Karpas-422 (cell line): ENCODE results near the gene IL21. TPM values are rescaled to one million over a fixed set of nuclear protein-coding genes. Genes with fewer than 3 reads are reported as not detected.

Experiments used
- DNase-seq: peaks from one replicate; pipeline ENCODE4 v3.0.0-alpha.2; 2015
- H2AFZ ChIP-seq: fragments of 200-600 bp; sonication (generic); 2 replicates; pipeline ENCODE4 v1.6.1; 2014; ENCODE audit warnings: antibody characterized with exemption, low read length, mixed read lengths
- H3K27ac ChIP-seq: fragments of 200-600 bp; sonication (generic); 2 replicates; pipeline ENCODE4 v1.5.1; 2014; ENCODE audit warnings: mild to moderate bottlenecking, low read length, moderate library complexity
- H3K27me3 ChIP-seq: fragments of 200-600 bp; sonication (generic); 2 replicates; pipeline ENCODE4 v1.6.1; 2014; ENCODE audit warnings: low read length, mixed read lengths
- H3K36me3 ChIP-seq: fragments of 200-600 bp; sonication (generic); 2 replicates; pipeline ENCODE4 v1.6.1; 2014; ENCODE audit warnings: low read length, mixed read lengths; ENCODE audit not compliant: insufficient read depth
- H3K4me1 ChIP-seq: fragments of 200-600 bp; sonication (generic); 2 replicates; pipeline ENCODE4 v1.6.1; 2014; ENCODE audit warnings: mild to moderate bottlenecking, low read length, mixed read lengths
- H3K4me2 ChIP-seq: fragments of 200-600 bp; sonication (generic); 2 replicates; pipeline ENCODE4 v1.6.1; 2014; ENCODE audit warnings: low read length, low read depth, mild to moderate bottlenecking; ENCODE audit not compliant: poor library complexity, severe bottlenecking
- H3K4me3 ChIP-seq: fragments of 200-600 bp; sonication (generic); 2 replicates; pipeline ENCODE4 v1.5.1; 2014; ENCODE audit warnings: mild to moderate bottlenecking, antibody characterized with exemption, low read length, mixed read lengths
- H3K79me2 ChIP-seq: fragments of 200-600 bp; sonication (generic); 2 replicates; pipeline ENCODE4 v1.6.1; 2014; ENCODE audit warnings: mild to moderate bottlenecking, low read length, mixed read lengths
- H3K9ac ChIP-seq: fragments of 200-600 bp; sonication (generic); 2 replicates; pipeline ENCODE4 v1.6.0; 2014; ENCODE audit warnings: low read length
- H3K9me2 ChIP-seq: fragments of 200-600 bp; sonication (generic), shearing (Covaris generic); replicated peaks from 2 replicates; pipeline ENCODE4 v1.6.0; 2014; ENCODE audit warnings: mild to moderate bottlenecking, low read length, moderate library complexity; ENCODE audit not compliant: insufficient read depth
- H3K9me3 ChIP-seq: fragments of 300-700, 200-600 bp; sonication (generic); 2 replicates; pipeline ENCODE4 v1.6.1; 2014; ENCODE audit warnings: low read length, mixed read lengths
- H4K20me1 ChIP-seq: fragments of 200-600 bp; sonication (generic); 2 replicates; pipeline ENCODE4 v1.6.1; 2014; ENCODE audit warnings: mild to moderate bottlenecking, antibody characterized with exemption, low read length, low read depth; ENCODE audit not compliant: insufficient read depth
- total RNA-seq: library from RNA; depleted of rRNA; stranded (reverse); fragments of >200 nt; shearing (Covaris generic); gene quantifications from 2 replicates; pipeline ENCODE4 v1.2.3, GENCODE V29; 2014; ENCODE audit warnings: low replicate concordance; rRNA removed

Gene IL21
- total RNA-seq, result not detected in 2 replicates

- no peaks in the 10 kb centered on the region for H3K9me2 ChIP-seq
- no peaks in the 10 kb centered on the region for H3K36me3 ChIP-seq
- no peaks in the 10 kb centered on the region for H3K79me2 ChIP-seq
- H2AFZ ChIP-seq, result no peak within 1 kb of the TSS
- no peak within 1 kb of the TSS for H3K27ac ChIP-seq
- DNase-seq, result no peak
- H3K4me2 ChIP-seq, result no peak within 1 kb of the TSS
- H3K4me3 ChIP-seq, result no peak within 1 kb of the TSS
- H3K9ac ChIP-seq, result no peak within 1 kb of the TSS
- no peaks in the 10 kb centered on the region for H4K20me1 ChIP-seq
- no peaks in the 10 kb centered on the region for H3K27me3 ChIP-seq
- H3K4me1 ChIP-seq, result no peaks in the 10 kb centered on the region; the same call in 1 of the 2 replicates
- H3K9me3 ChIP-seq, result no peaks in the 10 kb centered on the region
These were observed at the start of gene IL21 for GRCh38 chr4:122621016-122621507. IL21 (minus strand) TSS chr4:122621066; CDS start chr4:122621011, 55 bp downstream.

GRCh38 chr4:122669911-122670738 is 49.3 kb upstream of the IL21 start:
- no peak overlapping the region for H3K27ac ChIP-seq
- no peak overlapping the region for H2AFZ ChIP-seq
- no peaks in the 10 kb centered on the region for H3K27me3 ChIP-seq
- H3K9ac ChIP-seq, result no peak overlapping the region
- no peaks in the 10 kb centered on the region for H3K36me3 ChIP-seq
- no peak overlapping the region for H3K4me2 ChIP-seq
- H3K79me2 ChIP-seq, result no peaks in the 10 kb centered on the region
- DNase-seq, result no peak
- H3K4me1 ChIP-seq, result no peaks in the 10 kb centered on the region
- no peaks in the 10 kb centered on the region for H4K20me1 ChIP-seq
- no peak overlapping the region for H3K4me3 ChIP-seq
- no peaks in the 10 kb centered on the region for H3K9me3 ChIP-seq
- no peaks in the 10 kb centered on the region for H3K9me2 ChIP-seq

GRCh38 chr4:122668241-122668640 is 47.4 kb upstream of the IL21 start:
- Histone ChIP-seq H3K9me3 (no peaks in the 10 kb centered on the region), H3K36me3 (no peaks in the 10 kb centered on the region), H3K27ac (no peak overlapping the region), H2AFZ (no peak overlapping the region), H3K27me3 (no peaks in the 10 kb centered on the region), H3K9ac (no peak overlapping the region), H3K4me2 (no peak overlapping the region), H3K9me2 (no peaks in the 10 kb centered on the region), H3K4me1 (no peaks in the 10 kb centered on the region), H3K79me2 (no peaks in the 10 kb centered on the region), H3K4me3 (no peak overlapping the region), H4K20me1 (no peaks in the 10 kb centered on the region)
- no peak for DNase-seq

- Histone ChIP-seq H3K4me3 (no peak overlapping the region), H3K9me2 (no peaks in the 10 kb centered on the region), H3K36me3 (no peaks in the 10 kb centered on the region), H3K79me2 (no peaks in the 10 kb centered on the region), H4K20me1 (no peaks in the 10 kb centered on the region), H3K27ac (no peak overlapping the region), H3K27me3 (no peaks in the 10 kb centered on the region), H3K4me2 (no peak overlapping the region), H3K9me3 (no peaks in the 10 kb centered on the region), H3K9ac (no peak overlapping the region), H2AFZ (no peak overlapping the region), H3K4me1 (no peaks in the 10 kb centered on the region)
- DNase-seq, result no peak
These were observed 45.8 kb upstream of the IL21 start for GRCh38 chr4:122666527-122667245.

- Histone ChIP-seq H3K4me3 (no peak overlapping the region), H4K20me1 (no peaks in the 10 kb centered on the region), H2AFZ (no peak overlapping the region), H3K9me2 (no peaks in the 10 kb centered on the region), H3K4me2 (no peak overlapping the region), H3K9ac (no peak overlapping the region), H3K27me3 (no peaks in the 10 kb centered on the region), H3K27ac (no peak overlapping the region), H3K4me1 (no peaks in the 10 kb centered on the region), H3K9me3 (no peaks in the 10 kb centered on the region), H3K36me3 (no peaks in the 10 kb centered on the region), H3K79me2 (no peaks in the 10 kb centered on the region)
- DNase-seq, result no peak
These were observed 44.5 kb upstream of the IL21 start for GRCh38 chr4:122665161-122665929.

GRCh38 chr4:122663814-122664610 is 43.1 kb upstream of the IL21 start:
- Histone ChIP-seq H4K20me1 (no peaks in the 10 kb centered on the region), H3K27me3 (no peaks in the 10 kb centered on the region), H3K4me2 (no peak overlapping the region), H3K9ac (no peak overlapping the region), H2AFZ (no peak overlapping the region), H3K4me3 (no peak overlapping the region), H3K27ac (no peak overlapping the region), H3K9me3 (no peaks in the 10 kb centered on the region), H3K36me3 (no peaks in the 10 kb centered on the region), H3K9me2 (no peaks in the 10 kb centered on the region), H3K79me2 (no peaks in the 10 kb centered on the region), H3K4me1 (no peaks in the 10 kb centered on the region)
- no peak for DNase-seq

- H3K9me3 ChIP-seq, result no peaks in the 10 kb centered on the region
- H3K79me2 ChIP-seq, result no peaks in the 10 kb centered on the region
- H3K9me2 ChIP-seq, result no peaks in the 10 kb centered on the region
- no peak overlapping the region for H3K9ac ChIP-seq
- H3K4me2 ChIP-seq, result no peak overlapping the region
- H2AFZ ChIP-seq, result no peak overlapping the region
- no peaks in the 10 kb centered on the region for H3K27me3 ChIP-seq
- no peak for DNase-seq
- no peaks in the 10 kb centered on the region for H3K4me1 ChIP-seq
- no peaks in the 10 kb centered on the region for H4K20me1 ChIP-seq
- no peak overlapping the region for H3K4me3 ChIP-seq
- H3K27ac ChIP-seq, result no peak overlapping the region
- no peaks in the 10 kb centered on the region for H3K36me3 ChIP-seq
These were observed 42.4 kb upstream of the IL21 start for GRCh38 chr4:122663291-122663690.
